ENCODE data around the gene AMN.

The AMN gene

GRCh38 chr14:102949801-102950451, 27.5 kb downstream of the AMN start:
- Histone ChIP-seq H3K4me1 (ENCODE audit: control insufficient read depth, insufficient read depth, low read length) (peaks cover 10% of the 10 kb centered on the region), H3K36me3 (ENCODE audit: control insufficient read depth, insufficient read depth, low read length) (peaks cover 57% of the 10 kb centered on the region), H3K9ac (ENCODE audit: low read length) (no peak overlapping the region), H3K27me3 (ENCODE audit: control insufficient read depth, insufficient read depth, low read length) (no peaks in the 10 kb centered on the region), H3K4me3 (ENCODE audit: low read length) (no peak overlapping the region), H3K27ac (ENCODE audit: low read depth, low read length) (peak overlapping the region; percentile 59)

DNA sequence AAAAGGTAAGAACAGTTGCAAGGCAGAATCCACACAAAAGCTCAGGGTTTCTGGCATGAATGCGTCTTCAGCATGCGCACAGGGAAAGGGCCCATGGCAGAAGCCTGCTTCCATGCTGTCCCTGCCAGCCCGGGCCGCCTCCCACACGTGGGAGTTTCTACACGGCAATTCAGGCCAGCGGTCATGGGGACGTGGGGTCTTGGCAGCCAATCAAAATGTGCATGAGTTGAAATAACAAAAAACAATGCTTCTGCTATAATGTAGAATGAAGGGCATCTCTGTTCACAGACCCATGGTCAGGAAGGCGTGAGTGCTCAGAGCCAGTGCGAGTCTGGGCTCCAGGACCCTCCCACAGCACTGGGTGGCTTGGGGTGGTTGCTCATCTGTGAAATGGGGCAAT, 28.6 kb downstream of the AMN start:
- no peak overlapping the region for H3K4me3 ChIP-seq (ENCODE audit: low read length)
- peaks cover 10% of the 10 kb centered on the region for H3K4me1 ChIP-seq (ENCODE audit: control insufficient read depth, insufficient read depth, low read length)
- H3K36me3 ChIP-seq (ENCODE audit: control insufficient read depth, insufficient read depth, low read length): peaks cover 53% of the 10 kb centered on the region
- no peak overlapping the region for H3K9ac ChIP-seq (ENCODE audit: low read length)
- H3K27me3 ChIP-seq (ENCODE audit: control insufficient read depth, insufficient read depth, low read length): no peaks in the 10 kb centered on the region
- no peak overlapping the region for H3K27ac ChIP-seq (ENCODE audit: low read depth, low read length)

- Histone ChIP-seq H3K9ac (ENCODE audit: low read length) (no peak overlapping the region), H3K27me3 (ENCODE audit: control insufficient read depth, insufficient read depth, low read length) (no peaks in the 10 kb centered on the region), H3K4me1 (ENCODE audit: control insufficient read depth, insufficient read depth, low read length) (peaks cover 10% of the 10 kb centered on the region), H3K4me3 (ENCODE audit: low read length) (no peak overlapping the region), H3K36me3 (ENCODE audit: control insufficient read depth, insufficient read depth, low read length) (peaks cover 46% of the 10 kb centered on the region), H3K27ac (ENCODE audit: low read depth, low read length) (no peak overlapping the region)
Observed at GRCh38 chr14:102951799-102952198, 29.3 kb downstream of the AMN start.

DNA sequence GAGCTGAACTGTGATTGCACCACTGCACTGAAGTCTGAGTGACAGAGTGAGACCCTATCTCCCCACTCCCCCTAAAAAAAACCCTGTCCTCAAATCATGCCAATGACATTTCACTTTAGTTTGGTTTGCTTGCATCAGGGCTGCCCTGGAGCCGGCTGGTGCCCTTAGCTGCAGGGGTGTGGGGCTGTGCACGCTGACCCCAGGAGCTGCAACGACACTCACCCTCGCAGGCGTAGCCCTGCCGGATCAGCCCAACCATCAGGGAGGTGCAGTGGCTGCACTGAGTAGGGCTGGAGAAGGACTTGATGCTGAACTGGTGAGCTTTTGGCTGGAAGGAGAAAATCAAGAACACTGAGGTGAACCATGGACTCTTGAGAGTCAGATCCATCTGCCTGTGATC, 29.8 kb downstream of the AMN start:
- Histone ChIP-seq H3K27ac (ENCODE audit: low read depth, low read length) (no peak overlapping the region), H3K4me3 (ENCODE audit: low read length) (no peak overlapping the region), H3K9ac (ENCODE audit: low read length) (no peak overlapping the region), H3K27me3 (ENCODE audit: control insufficient read depth, insufficient read depth, low read length) (no peaks in the 10 kb centered on the region), H3K4me1 (ENCODE audit: control insufficient read depth, insufficient read depth, low read length) (peaks cover 10% of the 10 kb centered on the region), H3K36me3 (ENCODE audit: control insufficient read depth, insufficient read depth, low read length) (peaks cover 43% of the 10 kb centered on the region)

DNA sequence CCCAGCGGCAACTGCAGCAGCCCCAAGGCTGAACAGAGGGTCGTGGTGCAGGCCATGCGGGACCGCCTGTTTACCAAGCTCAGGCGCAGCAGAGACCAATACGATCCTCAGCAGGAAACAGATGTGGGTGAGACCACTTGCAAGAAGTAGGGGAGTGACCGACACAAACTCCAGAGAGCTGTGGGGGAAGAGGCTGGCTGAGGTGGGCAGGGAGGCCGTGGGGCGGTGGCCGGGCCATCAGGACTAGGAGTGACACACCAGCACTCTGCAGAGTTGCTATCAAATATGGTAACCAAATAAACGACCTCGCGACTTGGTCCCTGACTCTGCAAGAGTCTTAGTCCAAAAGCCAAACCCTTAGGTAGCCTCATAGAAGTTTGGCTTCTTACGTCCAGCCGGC, 30.6 kb downstream of the AMN start:
- Histone ChIP-seq H3K27me3 (ENCODE audit: control insufficient read depth, insufficient read depth, low read length) (no peaks in the 10 kb centered on the region), H3K9ac (ENCODE audit: low read length) (no peak overlapping the region), H3K27ac (ENCODE audit: low read depth, low read length) (no peak overlapping the region), H3K4me1 (ENCODE audit: control insufficient read depth, insufficient read depth, low read length) (peaks cover 10% of the 10 kb centered on the region), H3K36me3 (ENCODE audit: control insufficient read depth, insufficient read depth, low read length) (peaks cover 48% of the 10 kb centered on the region), H3K4me3 (ENCODE audit: low read length) (no peak overlapping the region)

DNA sequence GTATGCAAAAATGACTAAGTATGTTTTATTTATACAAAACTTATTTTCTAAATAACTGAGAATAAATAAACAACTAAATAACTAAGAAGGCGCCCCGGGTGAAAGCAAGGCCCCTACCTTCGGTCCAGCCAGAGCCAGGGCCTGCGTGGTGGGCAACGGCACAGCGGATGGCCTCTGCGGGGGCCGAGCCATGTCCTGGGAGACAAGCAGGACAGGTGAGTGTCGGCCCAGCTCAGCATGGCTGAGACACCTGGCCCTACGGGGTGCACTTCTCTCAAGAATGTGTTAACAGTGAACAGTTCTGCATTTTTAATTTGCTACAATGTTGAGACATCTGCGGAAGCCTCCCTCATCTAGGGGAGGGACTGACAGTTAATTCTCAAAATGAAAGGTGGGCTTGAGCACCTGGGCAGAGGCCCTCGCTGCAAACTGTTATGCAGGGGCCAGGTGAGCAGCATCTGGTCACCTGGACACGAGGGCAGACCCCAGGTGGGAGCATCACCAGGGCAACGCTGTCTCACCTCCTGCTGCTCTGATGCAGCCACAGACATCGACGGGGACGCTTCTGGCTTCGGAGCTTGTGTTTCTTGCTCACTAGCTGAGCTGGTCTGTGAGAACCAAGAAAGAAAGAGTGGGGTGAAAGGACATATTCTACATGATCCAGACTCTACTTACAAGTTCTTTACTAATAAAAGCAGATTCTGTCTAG, 31.8 kb downstream of the AMN start:
- Histone ChIP-seq H3K4me1 (ENCODE audit: control insufficient read depth, insufficient read depth, low read length) (peaks cover 8% of the 10 kb centered on the region), H3K27me3 (ENCODE audit: control insufficient read depth, insufficient read depth, low read length) (no peaks in the 10 kb centered on the region), H3K27ac (ENCODE audit: low read depth, low read length) (no peak overlapping the region), H3K4me3 (ENCODE audit: low read length) (no peak overlapping the region), H3K36me3 (ENCODE audit: control insufficient read depth, insufficient read depth, low read length) (peaks cover 46% of the 10 kb centered on the region), H3K9ac (ENCODE audit: low read length) (no peak overlapping the region)

DNA sequence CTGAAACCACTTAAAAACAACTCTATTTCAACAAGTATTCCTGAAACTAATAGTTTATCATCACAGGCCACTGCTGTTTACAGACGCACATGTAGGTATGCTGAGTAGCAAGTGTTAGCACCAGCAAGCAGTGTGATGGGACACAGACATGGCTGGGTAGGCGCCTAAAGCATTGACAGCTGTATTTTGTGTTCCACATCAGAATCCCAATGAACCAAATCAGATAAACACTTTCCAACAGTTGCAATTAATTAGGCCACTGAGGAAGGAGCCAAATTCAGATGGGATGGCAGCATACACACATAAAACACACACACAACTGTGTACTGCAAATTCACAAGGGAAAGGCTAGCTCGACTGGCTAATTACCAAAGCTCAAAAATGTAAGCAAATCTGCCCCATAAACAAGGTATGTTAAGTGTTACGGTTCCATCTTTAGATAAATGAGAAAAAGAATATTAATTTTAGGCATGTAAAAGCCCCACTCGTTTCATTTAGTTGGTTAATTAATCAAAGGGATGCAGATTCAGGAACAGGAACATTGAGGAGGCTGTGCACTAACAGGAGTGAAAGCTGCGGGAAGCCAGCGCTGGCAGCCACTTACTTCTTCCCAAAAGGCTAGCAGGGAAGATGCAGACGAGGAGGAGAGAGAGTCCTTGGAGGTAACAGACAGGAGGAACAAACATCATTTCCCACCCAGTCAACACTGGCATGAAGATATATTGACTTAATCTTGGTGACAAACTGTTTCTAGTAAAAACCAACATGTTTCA, 33.4 kb downstream of the AMN start:
- H3K36me3 ChIP-seq (ENCODE audit: control insufficient read depth, insufficient read depth, low read length): peaks cover 36% of the 10 kb centered on the region
- H3K27ac ChIP-seq (ENCODE audit: low read depth, low read length): no peak overlapping the region
- H3K4me3 ChIP-seq (ENCODE audit: low read length): no peak overlapping the region
- no peak overlapping the region for H3K9ac ChIP-seq (ENCODE audit: low read length)
- H3K27me3 ChIP-seq (ENCODE audit: control insufficient read depth, insufficient read depth, low read length): no peaks in the 10 kb centered on the region
- no peaks in the 10 kb centered on the region for H3K4me1 ChIP-seq (ENCODE audit: control insufficient read depth, insufficient read depth, low read length)

DNA sequence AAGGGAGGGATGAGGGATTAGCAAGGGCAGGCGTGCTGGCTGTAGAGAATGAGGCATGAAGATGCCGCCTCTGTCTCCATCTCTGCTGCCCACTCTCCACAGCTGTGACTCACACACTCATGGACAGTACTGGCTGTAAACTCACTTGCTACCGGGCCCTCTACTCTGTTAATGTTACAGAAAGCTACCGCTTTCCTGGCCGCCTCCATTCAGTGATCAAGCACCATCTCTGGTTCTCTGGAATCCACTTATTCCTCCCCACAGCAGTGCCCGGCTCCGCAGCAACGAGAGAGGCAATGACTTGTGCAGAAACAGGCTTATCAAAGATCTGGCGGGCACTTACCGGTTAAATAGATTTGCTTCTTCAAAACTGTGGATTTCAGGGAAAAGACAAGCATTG, 34.8 kb downstream of the AMN start:
- H3K36me3 ChIP-seq (ENCODE audit: control insufficient read depth, insufficient read depth, low read length): peaks cover 37% of the 10 kb centered on the region
- no peaks in the 10 kb centered on the region for H3K27me3 ChIP-seq (ENCODE audit: control insufficient read depth, insufficient read depth, low read length)
- H3K9ac ChIP-seq (ENCODE audit: low read length): no peak overlapping the region
- no peaks in the 10 kb centered on the region for H3K4me1 ChIP-seq (ENCODE audit: control insufficient read depth, insufficient read depth, low read length)
- no peak overlapping the region for H3K27ac ChIP-seq (ENCODE audit: low read depth, low read length)
- H3K4me3 ChIP-seq (ENCODE audit: low read length): no peak overlapping the region

DNA sequence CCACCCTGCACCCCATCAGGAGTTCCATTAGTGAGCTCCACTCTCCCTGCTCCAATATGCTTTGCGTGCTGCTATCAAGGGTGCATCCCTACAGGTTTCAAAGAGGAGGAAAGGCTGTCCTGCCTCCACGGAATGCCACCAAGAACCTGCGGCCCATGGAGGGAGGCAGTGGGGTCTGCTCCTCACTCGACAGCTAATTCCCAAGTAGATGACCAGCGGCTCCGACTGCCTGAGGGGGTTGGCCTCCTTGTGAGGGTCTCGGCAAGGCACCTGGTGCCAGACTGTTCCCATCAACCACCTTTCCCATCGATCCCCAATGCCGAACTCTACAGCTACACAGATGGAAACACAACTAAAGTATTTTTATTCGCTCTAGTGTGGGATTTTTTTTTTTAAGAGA, 36.0 kb downstream of the AMN start:
- H3K4me3 ChIP-seq (ENCODE audit: low read length): no peak overlapping the region

GRCh38 chr14:102962111-102962627, 39.7 kb downstream of the AMN start:
- peaks cover 39% of the 10 kb centered on the region for H3K36me3 ChIP-seq (ENCODE audit: control insufficient read depth, insufficient read depth, low read length)
- no peak overlapping the region for H3K4me3 ChIP-seq (ENCODE audit: low read length)
- H3K27ac ChIP-seq (ENCODE audit: low read depth, low read length): no peak overlapping the region
- no peaks in the 10 kb centered on the region for H3K4me1 ChIP-seq (ENCODE audit: control insufficient read depth, insufficient read depth, low read length)
- H3K9ac ChIP-seq (ENCODE audit: low read length): no peak overlapping the region
- H3K27me3 ChIP-seq (ENCODE audit: control insufficient read depth, insufficient read depth, low read length): no peaks in the 10 kb centered on the region

More for the DNA sequence above, 36.0 kb downstream of the AMN start:
- Histone ChIP-seq H3K27ac (ENCODE audit: low read depth, low read length) (no peak overlapping the region), H3K4me1 (ENCODE audit: control insufficient read depth, insufficient read depth, low read length) (no peaks in the 10 kb centered on the region), H3K36me3 (ENCODE audit: control insufficient read depth, insufficient read depth, low read length) (peaks cover 35% of the 10 kb centered on the region), H3K9ac (ENCODE audit: low read length) (no peak overlapping the region), H3K27me3 (ENCODE audit: control insufficient read depth, insufficient read depth, low read length) (no peaks in the 10 kb centered on the region)

DNA sequence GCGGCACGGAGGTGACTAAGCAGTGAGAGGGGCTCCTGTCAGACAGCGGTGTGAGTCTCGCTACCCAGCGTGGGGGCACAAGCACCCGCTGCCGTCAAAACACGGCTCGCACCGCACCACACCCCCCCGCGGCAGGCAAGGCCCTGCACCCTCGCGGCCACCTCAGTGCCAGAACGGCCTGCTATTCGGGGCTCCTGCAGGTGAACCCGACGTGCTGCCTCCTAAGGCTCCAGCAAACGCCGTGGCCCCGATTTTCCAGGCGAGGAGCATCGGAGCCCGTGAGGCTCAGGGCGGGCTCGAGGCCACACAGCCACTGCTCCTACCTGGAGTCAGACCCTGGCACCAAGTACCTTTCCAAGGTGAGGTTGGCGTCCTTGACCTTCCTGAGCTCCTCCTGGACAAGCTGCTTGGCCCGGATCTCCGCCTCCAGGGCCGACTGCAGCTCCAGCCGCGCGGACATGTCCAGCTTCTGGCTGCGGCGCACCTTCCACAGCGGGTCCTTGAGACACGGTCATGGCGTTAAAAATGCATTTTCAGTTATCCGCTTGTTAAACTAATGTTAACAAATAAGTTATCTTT, 41.8 kb downstream of the AMN start:
- Histone ChIP-seq H3K27ac (ENCODE audit: low read depth, low read length) (no peak overlapping the region), H3K27me3 (ENCODE audit: control insufficient read depth, insufficient read depth, low read length) (no peaks in the 10 kb centered on the region), H3K4me3 (ENCODE audit: low read length) (no peak overlapping the region), H3K36me3 (ENCODE audit: control insufficient read depth, insufficient read depth, low read length) (peaks cover 38% of the 10 kb centered on the region), H3K9ac (ENCODE audit: low read length) (no peak overlapping the region), H3K4me1 (ENCODE audit: control insufficient read depth, insufficient read depth, low read length) (no peaks in the 10 kb centered on the region)

- Histone ChIP-seq H3K36me3 (ENCODE audit: control insufficient read depth, insufficient read depth, low read length) (peaks cover 46% of the 10 kb centered on the region), H3K4me3 (ENCODE audit: low read length) (no peak overlapping the region), H3K27me3 (ENCODE audit: control insufficient read depth, insufficient read depth, low read length) (no peaks in the 10 kb centered on the region), H3K27ac (ENCODE audit: low read depth, low read length) (no peak overlapping the region), H3K4me1 (ENCODE audit: control insufficient read depth, insufficient read depth, low read length) (no peaks in the 10 kb centered on the region), H3K9ac (ENCODE audit: low read length) (no peak overlapping the region)
Observed at GRCh38 chr14:102965282-102965681, 42.8 kb downstream of the AMN start.
